CD4-positive, alpha-beta T cell treated with Interleukin-2 at 100 ng/mL for 4 hours (primary cell): ENCODE data around the gene TMEM11.
"Not testable (repeated sequence)": the region's sequence is repeated elsewhere in the genome, so short reads cannot be mapped to it uniquely, and the experiment has no call there.

ENCODE experiments used
- DNase-seq: peaks from one replicate; pipeline ENCODE4 v3.0.0-alpha.2; 2020; ENCODE audit warnings: low spot score

The TMEM11 gene

GRCh38 chr17:21242026-21242697 lies 28.2 kb upstream of the TMEM11 start:
- DNase-seq: no peak

GRCh38 chr17:21241564-21241963 lies 27.6 kb upstream of the TMEM11 start:
- no peak for DNase-seq

GRCh38 chr17:21240369-21241055 lies 26.6 kb upstream of the TMEM11 start:
- no peak for DNase-seq

GRCh38 chr17:21239680-21240368 lies 25.9 kb upstream of the TMEM11 start:
- no peak for DNase-seq

- DNase-seq: no peak
Measured at GRCh38 chr17:21235921-21236320, 22.0 kb upstream of the TMEM11 start.

- DNase-seq: no peak
Measured at GRCh38 chr17:21233581-21234347, 19.8 kb upstream of the TMEM11 start.

- DNase-seq: no peak
Measured at GRCh38 chr17:21232033-21232749, 18.2 kb upstream of the TMEM11 start.

- no peak for DNase-seq
Measured at GRCh38 chr17:21231533-21231932, 17.6 kb upstream of the TMEM11 start.

- DNase-seq: no peak
Measured at GRCh38 chr17:21228845-21229244, 14.9 kb upstream of the TMEM11 start.

GRCh38 chr17:21228111-21228510 lies 14.2 kb upstream of the TMEM11 start:
- DNase-seq: no peak

- not testable (repeated sequence) for DNase-seq
Measured at GRCh38 chr17:21227277-21227676, 13.3 kb upstream of the TMEM11 start.

- DNase-seq: no peak
Measured at GRCh38 chr17:21223086-21223485, 9.1 kb upstream of the TMEM11 start.

- no peak for DNase-seq
Measured at GRCh38 chr17:21218831-21219380, 4.9 kb upstream of the TMEM11 start.

- no peak for DNase-seq
Measured at GRCh38 chr17:21218101-21218500, 4.1 kb upstream of the TMEM11 start.

- DNase-seq: no peak
Measured at GRCh38 chr17:21217346-21217745, 3.4 kb upstream of the TMEM11 start.

GRCh38 chr17:21215935-21216334 lies 2.0 kb upstream of the TMEM11 start:
- no peak for DNase-seq

GRCh38 chr17:21214777-21215541 lies 998 bp upstream of the TMEM11 start:
- DNase-seq: no peak

GRCh38 chr17:21213638-21214014 lies 335 bp downstream of the TMEM11 start:
- DNase-seq: no peak

- DNase-seq: no peak
Measured at GRCh38 chr17:21212826-21213637, 929 bp downstream of the TMEM11 start.
